Measurements from ENCODE around the gene COL5A1.

COL5A1 gene

DNA sequence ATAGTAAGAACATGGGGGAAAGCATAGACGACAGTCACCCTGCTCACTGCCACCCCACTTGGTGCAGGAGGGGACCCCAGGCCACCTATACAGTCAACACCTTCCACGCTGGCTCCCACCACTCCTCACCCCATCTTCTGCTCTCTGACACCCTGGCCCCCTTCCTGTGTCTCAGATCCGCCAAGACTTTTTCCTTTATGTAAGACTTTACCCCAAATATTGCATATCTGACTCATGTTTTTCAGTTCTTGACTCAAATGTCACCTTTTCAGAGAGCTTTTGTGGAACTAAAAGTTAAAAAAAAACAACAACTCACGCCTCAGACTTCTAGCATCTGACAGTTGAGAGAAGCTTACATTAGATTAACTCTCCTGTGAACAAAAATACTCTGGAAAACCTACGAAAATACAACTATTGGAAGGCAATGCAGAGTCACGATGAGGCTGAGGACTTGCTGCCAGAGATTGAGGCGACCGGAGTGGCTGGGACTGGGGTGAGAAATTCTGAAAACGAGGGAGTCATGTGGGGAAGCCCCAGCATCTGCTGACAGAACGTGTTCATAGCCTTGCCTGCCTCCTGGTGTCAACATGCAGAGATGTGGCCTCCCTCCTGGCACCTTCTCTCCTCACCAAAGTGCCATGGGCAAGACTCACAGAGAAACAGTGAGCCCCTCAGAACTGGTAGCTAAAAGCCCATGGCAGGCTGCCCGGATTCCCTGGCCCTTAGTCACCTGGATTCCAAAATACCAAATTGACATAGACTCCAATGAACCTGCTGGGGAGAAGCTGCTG, 216.6 kb downstream of the COL5A1 start:
- peak; percentile 72 for ATAC-seq

GRCh38 chr9:134860510-134860909, 218.9 kb downstream of the COL5A1 start:
- no peak for ATAC-seq
- TF ChIP-seq ISL1 (CRISPR knock-in tag; IDR thresholded peaks at IDR 0.05): no peak
- no peak for TF ChIP-seq CSDC2 (CRISPR knock-in tag; IDR thresholded peaks at IDR 0.05)
- no peak for TF ChIP-seq ZNF70 (CRISPR knock-in tag; IDR thresholded peaks at IDR 0.05)
- TF ChIP-seq OSR1 (CRISPR knock-in tag; IDR thresholded peaks at IDR 0.05): no peak
- no peak for TF ChIP-seq ZC3H10 (CRISPR knock-in tag; IDR thresholded peaks at IDR 0.05)
- TF ChIP-seq, protein P1, sequence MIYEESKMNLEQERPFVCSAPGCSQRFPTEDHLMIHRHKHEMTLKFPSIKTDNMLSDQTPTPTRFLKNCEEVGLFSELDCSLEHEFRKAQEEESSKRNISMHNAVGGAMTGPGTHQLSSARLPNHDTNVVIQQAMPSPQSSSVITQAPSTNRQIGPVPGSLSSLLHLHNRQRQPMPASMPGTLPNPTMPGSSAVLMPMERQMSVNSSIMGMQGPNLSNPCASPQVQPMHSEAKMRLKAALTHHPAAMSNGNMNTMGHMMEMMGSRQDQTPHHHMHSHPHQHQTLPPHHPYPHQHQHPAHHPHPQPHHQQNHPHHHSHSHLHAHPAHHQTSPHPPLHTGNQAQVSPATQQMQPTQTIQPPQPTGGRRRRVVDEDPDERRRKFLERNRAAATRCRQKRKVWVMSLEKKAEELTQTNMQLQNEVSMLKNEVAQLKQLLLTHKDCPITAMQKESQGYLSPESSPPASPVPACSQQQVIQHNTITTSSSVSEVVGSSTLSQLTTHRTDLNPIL (CRISPR knock-in tag; IDR thresholded peaks at IDR 0.05; ENCODE audit: low read depth): no peak
- TF ChIP-seq BACH2 (CRISPR knock-in tag; IDR thresholded peaks at IDR 0.05; ENCODE audit: borderline replicate concordance): no peak
- TF ChIP-seq, protein P2, sequence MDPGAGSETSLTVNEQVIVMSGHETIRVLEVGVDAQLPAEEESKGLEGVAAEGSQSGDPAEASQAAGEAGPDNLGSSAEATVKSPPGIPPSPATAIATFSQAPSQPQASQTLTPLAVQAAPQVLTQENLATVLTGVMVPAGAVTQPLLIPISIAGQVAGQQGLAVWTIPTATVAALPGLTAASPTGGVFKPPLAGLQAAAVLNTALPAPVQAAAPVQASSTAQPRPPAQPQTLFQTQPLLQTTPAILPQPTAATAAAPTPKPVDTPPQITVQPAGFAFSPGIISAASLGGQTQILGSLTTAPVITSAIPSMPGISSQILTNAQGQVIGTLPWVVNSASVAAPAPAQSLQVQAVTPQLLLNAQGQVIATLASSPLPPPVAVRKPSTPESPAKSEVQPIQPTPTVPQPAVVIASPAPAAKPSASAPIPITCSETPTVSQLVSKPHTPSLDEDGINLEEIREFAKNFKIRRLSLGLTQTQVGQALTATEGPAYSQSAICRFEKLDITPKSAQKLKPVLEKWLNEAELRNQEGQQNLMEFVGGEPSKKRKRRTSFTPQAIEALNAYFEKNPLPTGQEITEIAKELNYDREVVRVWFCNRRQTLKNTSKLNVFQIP (CRISPR knock-in tag; IDR thresholded peaks at IDR 0.05; ENCODE audit: borderline replicate concordance, low read depth): no peak
- no peak for TF ChIP-seq GLIS3 (CRISPR knock-in tag; IDR thresholded peaks at IDR 0.05)
- TF ChIP-seq ZNF8 (CRISPR knock-in tag; IDR thresholded peaks at IDR 0.05): no peak

More for the DNA sequence above, 216.6 kb downstream of the COL5A1 start:
- TF ChIP-seq ZNF8 (CRISPR knock-in tag; IDR thresholded peaks at IDR 0.05) (no peak), GLIS3 (CRISPR knock-in tag; IDR thresholded peaks at IDR 0.05) (no peak), OSR1 (CRISPR knock-in tag; IDR thresholded peaks at IDR 0.05) (no peak)

GRCh38 chr9:134861595-134862334, 220.2 kb downstream of the COL5A1 start:
- TF ChIP-seq TSHZ2 (CRISPR knock-in tag; IDR thresholded peaks at IDR 0.05) (no peak), TOX (CRISPR knock-in tag; IDR thresholded peaks at IDR 0.05; ENCODE audit: borderline replicate concordance) (no peak), BACH2 (CRISPR knock-in tag; IDR thresholded peaks at IDR 0.05; ENCODE audit: borderline replicate concordance) (no peak), ARNTL (CRISPR knock-in tag; IDR thresholded peaks at IDR 0.05; ENCODE audit: borderline replicate concordance, low read depth) (no peak), OSR1 (CRISPR knock-in tag; IDR thresholded peaks at IDR 0.05) (no peak), ESRRG (CRISPR knock-in tag; IDR thresholded peaks at IDR 0.05) (no peak), ZNF565 (CRISPR knock-in tag; conservative IDR thresholded peaks at IDR 0.05; ENCODE audit: low read depth) (no peak), GLIS3 (CRISPR knock-in tag; IDR thresholded peaks at IDR 0.05) (no peak)
- TF ChIP-seq, protein P2 (CRISPR knock-in tag; IDR thresholded peaks at IDR 0.05; ENCODE audit: borderline replicate concordance, low read depth): no peak
- TF ChIP-seq, protein P3, sequence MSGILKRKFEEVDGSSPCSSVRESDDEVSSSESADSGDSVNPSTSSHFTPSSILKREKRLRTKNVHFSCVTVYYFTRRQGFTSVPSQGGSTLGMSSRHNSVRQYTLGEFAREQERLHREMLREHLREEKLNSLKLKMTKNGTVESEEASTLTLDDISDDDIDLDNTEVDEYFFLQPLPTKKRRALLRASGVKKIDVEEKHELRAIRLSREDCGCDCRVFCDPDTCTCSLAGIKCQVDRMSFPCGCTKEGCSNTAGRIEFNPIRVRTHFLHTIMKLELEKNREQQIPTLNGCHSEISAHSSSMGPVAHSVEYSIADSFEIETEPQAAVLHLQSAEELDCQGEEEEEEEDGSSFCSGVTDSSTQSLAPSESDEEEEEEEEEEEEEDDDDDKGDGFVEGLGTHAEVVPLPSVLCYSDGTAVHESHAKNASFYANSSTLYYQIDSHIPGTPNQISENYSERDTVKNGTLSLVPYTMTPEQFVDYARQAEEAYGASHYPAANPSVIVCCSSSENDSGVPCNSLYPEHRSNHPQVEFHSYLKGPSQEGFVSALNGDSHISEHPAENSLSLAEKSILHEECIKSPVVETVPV (CRISPR knock-in tag; IDR thresholded peaks at IDR 0.05): no peak
- TF ChIP-seq, protein P4, sequence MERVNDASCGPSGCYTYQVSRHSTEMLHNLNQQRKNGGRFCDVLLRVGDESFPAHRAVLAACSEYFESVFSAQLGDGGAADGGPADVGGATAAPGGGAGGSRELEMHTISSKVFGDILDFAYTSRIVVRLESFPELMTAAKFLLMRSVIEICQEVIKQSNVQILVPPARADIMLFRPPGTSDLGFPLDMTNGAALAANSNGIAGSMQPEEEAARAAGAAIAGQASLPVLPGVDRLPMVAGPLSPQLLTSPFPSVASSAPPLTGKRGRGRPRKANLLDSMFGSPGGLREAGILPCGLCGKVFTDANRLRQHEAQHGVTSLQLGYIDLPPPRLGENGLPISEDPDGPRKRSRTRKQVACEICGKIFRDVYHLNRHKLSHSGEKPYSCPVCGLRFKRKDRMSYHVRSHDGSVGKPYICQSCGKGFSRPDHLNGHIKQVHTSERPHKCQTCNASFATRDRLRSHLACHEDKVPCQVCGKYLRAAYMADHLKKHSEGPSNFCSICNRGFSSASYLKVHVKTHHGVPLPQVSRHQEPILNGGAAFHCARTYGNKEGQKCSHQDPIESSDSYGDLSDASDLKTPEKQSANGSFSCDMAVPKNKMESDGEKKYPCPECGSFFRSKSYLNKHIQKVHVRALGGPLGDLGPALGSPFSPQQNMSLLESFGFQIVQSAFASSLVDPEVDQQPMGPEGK (CRISPR knock-in tag; IDR thresholded peaks at IDR 0.05; ENCODE audit: borderline replicate concordance): no peak
- no peak for ATAC-seq

All from SK-N-SH treated with all-trans-retinoic acid at 6 μM for 48 hours (cell line).